ENCODE data around the gene NOP56.

Gene NOP56, protein sequence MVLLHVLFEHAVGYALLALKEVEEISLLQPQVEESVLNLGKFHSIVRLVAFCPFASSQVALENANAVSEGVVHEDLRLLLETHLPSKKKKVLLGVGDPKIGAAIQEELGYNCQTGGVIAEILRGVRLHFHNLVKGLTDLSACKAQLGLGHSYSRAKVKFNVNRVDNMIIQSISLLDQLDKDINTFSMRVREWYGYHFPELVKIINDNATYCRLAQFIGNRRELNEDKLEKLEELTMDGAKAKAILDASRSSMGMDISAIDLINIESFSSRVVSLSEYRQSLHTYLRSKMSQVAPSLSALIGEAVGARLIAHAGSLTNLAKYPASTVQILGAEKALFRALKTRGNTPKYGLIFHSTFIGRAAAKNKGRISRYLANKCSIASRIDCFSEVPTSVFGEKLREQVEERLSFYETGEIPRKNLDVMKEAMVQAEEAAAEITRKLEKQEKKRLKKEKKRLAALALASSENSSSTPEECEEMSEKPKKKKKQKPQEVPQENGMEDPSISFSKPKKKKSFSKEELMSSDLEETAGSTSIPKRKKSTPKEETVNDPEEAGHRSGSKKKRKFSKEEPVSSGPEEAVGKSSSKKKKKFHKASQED

GRCh38 chr20:2651772-2652723 is at the start of gene NOP56:
NOP56 (plus strand) TSS chr20:2652632; CDS start chr20:2652661, 29 bp downstream.
- DNase-seq (ENCODE audit: low read depth) = peak; percentile 93

DNA sequence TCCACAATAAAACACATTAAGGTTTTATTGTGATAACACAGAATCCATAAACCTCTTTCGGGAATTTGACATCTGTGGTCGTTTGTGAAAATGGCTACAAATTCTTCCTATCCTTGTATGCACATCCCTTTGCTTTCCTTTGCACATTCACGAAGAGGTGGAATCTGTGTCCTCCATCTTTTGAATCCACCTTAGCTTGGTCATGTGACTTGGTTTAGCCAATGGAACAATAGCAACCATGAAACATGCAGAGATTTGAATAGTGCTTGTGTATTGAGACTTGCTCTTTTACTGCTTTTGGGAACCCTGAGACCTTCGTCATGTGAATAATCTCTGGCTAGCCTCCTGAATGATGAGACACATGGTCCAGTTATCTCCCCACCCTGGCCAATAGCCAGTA is 49.7 kb upstream of the NOP56 start:
- no peak for DNase-seq (ENCODE audit: low read depth)

DNA sequence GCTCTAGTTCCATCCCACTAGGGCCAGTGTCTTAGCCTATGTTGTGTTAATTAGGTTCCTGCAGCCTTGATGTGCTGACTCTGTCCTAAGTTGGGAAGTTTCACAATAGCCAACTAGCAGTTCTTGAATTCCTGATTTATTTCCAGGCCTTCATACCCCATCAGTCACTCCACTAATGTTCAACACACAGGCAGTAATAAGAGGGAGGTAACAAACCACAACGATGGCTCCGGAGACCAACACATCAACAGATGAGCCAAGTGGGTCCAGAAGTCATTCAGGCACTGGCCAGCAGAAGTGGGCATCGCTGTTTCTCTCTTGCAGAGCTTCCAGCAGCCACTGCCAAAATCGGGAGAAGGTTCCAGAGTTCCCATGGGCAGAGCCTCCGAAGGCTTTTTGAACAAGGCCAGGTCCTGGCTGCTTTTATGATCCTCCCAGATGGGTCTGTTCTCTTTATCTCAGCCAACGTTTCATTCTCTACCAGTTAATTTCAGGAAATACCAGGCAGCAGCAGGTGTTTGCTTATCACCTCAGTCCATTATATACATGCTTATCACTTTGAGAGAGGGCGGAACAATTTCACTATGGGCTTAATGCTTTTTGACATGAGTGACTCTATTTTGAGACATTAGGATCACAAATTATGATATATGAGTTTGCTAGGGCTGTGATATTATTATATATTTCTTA is 48.5 kb upstream of the NOP56 start:
- no peak for DNase-seq (ENCODE audit: low read depth)

GRCh38 chr20:2604506-2604835 is 48.0 kb upstream of the NOP56 start:
- DNase-seq (ENCODE audit: low read depth) = no peak

GRCh38 chr20:2606507-2607006 is 45.9 kb upstream of the NOP56 start:
- no peak for DNase-seq (ENCODE audit: low read depth)

GRCh38 chr20:2610326-2610725 is 42.1 kb upstream of the NOP56 start:
- no peak for DNase-seq (ENCODE audit: low read depth)

DNA sequence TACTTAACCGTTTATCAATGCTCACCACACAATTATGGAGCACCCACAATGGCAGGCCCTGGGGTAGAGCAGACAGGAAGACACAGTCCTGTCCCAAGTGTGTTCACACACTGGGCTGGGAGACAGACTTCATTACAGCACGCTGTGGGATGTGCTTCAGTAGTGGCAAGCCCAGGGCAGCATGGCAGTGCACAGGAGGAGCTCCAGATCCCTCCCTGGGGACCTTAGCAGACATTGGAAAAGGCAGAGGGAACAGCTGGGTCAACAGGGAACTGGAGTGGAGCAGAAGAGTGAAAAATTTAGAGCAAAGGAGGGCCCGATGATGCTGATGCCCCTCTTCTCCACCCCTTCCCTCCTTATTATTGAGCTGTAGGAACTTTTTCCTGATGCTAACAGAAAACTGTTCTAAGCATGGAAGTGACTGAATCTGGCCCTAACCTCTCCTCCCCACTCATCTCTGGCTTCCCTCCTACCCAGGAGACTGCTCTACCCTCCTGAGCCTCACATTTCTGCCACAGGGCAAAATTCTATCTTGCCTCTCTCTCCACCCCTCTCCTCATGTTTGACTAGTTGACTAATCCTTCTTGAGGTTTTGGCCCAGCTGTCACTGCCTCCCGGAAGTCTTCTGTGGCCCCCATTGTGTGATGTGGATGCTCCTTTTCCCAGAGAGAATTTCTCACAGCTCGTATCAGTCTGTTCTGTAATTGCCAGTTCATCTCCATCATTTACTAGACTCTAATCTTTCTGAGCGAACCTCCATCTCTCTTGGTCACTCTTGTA is 41.3 kb upstream of the NOP56 start:
- DNase-seq (ENCODE audit: low read depth) = no peak

DNA sequence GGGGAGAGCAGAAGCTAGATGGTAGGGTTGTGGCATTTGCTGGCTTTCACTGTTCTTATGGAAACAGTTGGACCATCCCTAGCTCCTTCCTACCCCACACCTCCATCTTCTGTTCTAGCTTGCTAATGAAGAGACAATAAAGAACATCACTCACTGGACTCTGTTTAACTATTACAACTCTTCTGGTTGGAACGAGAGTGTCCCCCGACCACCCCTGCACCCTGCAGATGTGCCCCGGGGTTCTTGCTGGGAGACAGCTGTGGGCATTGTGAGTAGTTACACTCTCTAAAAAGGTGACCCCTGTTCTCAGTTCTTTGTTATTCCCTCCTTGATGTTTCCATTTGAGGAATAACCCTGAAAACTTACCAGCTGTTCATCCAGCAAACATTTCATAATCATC is 40.4 kb upstream of the NOP56 start:
- DNase-seq (ENCODE audit: low read depth) = no peak

DNA sequence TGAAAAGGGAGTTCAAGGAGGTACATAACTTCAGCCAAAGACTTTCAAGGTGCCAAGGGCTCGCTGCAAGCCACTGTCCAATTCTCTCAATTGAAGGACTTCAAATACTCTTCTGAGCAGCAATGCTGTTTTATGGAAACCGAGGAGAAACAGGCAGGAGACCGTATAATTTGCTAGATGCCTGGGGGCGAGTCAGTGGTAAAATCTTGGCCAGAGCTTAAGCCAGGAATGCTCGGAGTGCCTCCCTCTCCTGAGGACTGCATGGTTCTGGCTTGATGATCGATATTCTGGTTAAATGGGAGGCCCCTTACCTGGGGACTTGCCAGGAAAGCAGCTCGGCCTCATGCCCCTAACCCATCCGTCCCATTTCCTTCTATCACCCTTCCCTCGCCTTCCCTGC is 35.8 kb upstream of the NOP56 start:
- DNase-seq (ENCODE audit: low read depth) = no peak

- DNase-seq (ENCODE audit: low read depth) = no peak
Observed at GRCh38 chr20:2617099-2617714, 35.2 kb upstream of the NOP56 start.

DNA sequence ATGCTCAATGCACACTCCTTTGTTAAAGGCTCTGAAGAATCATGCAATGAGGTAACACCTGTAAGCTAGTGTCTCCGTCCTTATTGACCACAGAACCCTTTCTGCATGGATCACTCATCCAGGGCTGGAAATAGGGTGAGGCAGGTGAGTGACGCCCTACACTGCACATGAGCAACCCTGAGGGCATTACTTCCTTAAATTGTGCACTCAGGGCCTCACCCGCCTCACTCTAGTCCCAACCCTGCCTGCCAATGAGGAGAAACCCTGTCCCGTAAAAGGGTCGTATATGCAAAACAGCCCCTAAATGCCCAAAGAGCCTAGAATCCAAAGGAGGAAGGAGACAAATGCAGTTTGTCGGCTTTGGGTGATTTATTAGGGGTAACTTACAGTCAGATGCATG is 33.6 kb upstream of the NOP56 start:
- no peak for DNase-seq (ENCODE audit: low read depth)

- DNase-seq (ENCODE audit: low read depth) = no peak
Observed at GRCh38 chr20:2619337-2619736, 33.1 kb upstream of the NOP56 start.

- DNase-seq (ENCODE audit: low read depth) = no peak
Observed at GRCh38 chr20:2619961-2620595, 32.4 kb upstream of the NOP56 start.

DNA sequence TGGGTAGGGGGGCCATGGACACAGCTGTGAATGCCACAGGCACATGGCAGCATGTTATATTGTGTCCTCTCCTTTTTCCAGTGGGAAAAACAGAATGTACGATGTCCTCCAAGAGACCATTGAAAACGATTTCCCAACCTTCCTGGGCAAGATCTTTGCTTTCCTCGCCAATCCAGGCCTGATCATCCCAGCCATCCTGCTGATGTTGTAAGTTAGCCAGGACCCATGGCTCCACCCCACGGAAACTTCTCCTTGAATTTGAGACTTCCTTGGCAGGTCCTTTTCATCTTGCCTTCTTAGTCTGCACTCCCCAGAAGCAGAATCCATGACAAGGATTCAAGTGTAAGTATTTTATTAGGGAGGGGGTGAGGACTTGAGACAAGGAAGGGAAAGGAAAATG is 28.2 kb upstream of the NOP56 start:
- no peak for DNase-seq (ENCODE audit: low read depth)

DNA sequence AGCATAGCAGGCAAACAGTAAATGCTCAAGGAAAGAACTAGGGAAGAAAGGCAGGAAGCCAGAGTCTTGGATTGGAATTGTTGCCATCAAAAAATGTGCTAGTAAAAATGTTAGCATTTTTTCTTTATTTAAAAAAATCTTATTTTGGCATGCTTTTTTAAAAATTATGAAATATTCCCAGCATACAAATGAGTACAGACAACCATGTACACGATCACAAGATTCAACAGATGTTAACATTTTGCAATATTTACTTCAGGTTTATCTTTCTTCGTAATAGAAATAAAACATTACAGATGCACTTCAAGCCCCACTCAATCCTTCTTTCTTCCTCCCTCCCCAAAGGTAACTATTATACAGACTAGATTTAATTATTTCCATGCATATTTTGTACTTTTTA is 27.4 kb upstream of the NOP56 start:
- DNase-seq (ENCODE audit: low read depth) = no peak

GRCh38 chr20:2626853-2627541 is 25.4 kb upstream of the NOP56 start:
- DNase-seq (ENCODE audit: low read depth) = no peak

- no peak for DNase-seq (ENCODE audit: low read depth)
Observed at GRCh38 chr20:2631228-2631627, 21.2 kb upstream of the NOP56 start.

- DNase-seq (ENCODE audit: low read depth) = no peak
Observed at GRCh38 chr20:2633381-2633780, 19.1 kb upstream of the NOP56 start.

- no peak for DNase-seq (ENCODE audit: low read depth)
Observed at GRCh38 chr20:2637246-2637645, 15.2 kb upstream of the NOP56 start.

DNA sequence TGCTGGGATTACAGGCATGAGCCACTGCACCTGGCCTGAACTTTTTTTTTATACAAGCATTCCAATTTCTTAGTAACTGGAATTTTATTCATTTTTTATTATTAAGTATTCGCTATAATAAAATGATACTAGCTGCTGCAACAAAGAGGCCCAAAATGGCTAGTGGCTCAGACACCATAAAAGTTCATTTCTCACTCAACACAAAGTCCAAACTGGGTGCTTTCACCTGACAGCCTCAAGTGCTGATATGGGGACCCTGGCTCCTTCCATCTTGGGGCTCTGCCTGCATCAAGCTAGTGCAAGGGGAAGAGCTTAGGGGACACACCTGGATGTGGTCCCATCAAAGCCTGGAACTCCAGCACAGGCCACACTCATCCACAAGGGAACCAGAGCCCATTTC is 12.2 kb upstream of the NOP56 start:
- no peak for DNase-seq (ENCODE audit: low read depth)
